GM23338 (cell line): ENCODE results near the gene NRF1.

ENCODE experiments used
- CREB1 ChIP-seq: fragments of 250-450 bp; sonication (Bioruptor Pico); IDR thresholded peaks from 2 replicates; pipeline ENCODE4 v1.5.0; 2020; ENCODE audit warnings: low read depth, mild to moderate bottlenecking, moderate library complexity
- CTCF ChIP-seq, 2 experiments: fragments of 200-600 bp in 1 of 2; sonication (generic) in 1 of 2; conservative IDR thresholded peaks; 2 replicates each; pipeline versions ENCODE4 v1.5.1 to v1.6.1; 2016 to 2017; ENCODE audit warnings: antibody characterized with exemption in 2 of 2, low read depth in 2 of 2, mild to moderate bottlenecking in 2 of 2, moderate library complexity in 1 of 2
- ETS1 ChIP-seq: IDR thresholded peaks from 2 replicates; pipeline ENCODE4 v1.6.1; 2016; ENCODE audit warnings: antibody characterized with exemption
- EZH2 ChIP-seq: fragments of 200-600 bp; sonication (generic); IDR thresholded peaks from one replicate; pipeline ENCODE4 v1.8.0; 2017; ENCODE audit warnings: antibody characterized with exemption, mild to moderate bottlenecking, low read depth; ENCODE audit not compliant: unreplicated experiment
- EZH2phosphoT487 ChIP-seq: fragments of 200-600 bp; sonication (generic); IDR thresholded peaks from one replicate; pipeline ENCODE4 v1.8.1; 2018; ENCODE audit warnings: antibody characterized with exemption; ENCODE audit not compliant: unreplicated experiment
- JUNB ChIP-seq: IDR thresholded peaks from one replicate; pipeline ENCODE4 v1.6.1; 2016; ENCODE audit warnings: antibody characterized with exemption; ENCODE audit not compliant: unreplicated experiment
- NANOG ChIP-seq: IDR thresholded peaks from 2 replicates; pipeline ENCODE4 v1.6.1; 2016; ENCODE audit warnings: antibody characterized with exemption, borderline replicate concordance
- POLR2AphosphoS5 ChIP-seq: IDR thresholded peaks from 2 replicates; pipeline ENCODE4 v1.6.1; 2016; ENCODE audit warnings: antibody characterized with exemption, low read depth
- STAT1 ChIP-seq: IDR thresholded peaks from one replicate; pipeline ENCODE4 v1.6.1; 2016; ENCODE audit warnings: antibody characterized with exemption; ENCODE audit not compliant: unreplicated experiment
- ZNF114 ChIP-seq: fragments of 250-450 bp; sonication (Bioruptor Pico); IDR thresholded peaks from 2 replicates; pipeline ENCODE4 v1.5.0; 2020; ENCODE audit warnings: mild to moderate bottlenecking, moderate library complexity
- ZNF331 ChIP-seq: fragments of 250-450 bp; sonication (Bioruptor Pico); IDR thresholded peaks from 2 replicates; pipeline ENCODE4 v1.5.0; 2020; ENCODE audit warnings: low read depth, mild to moderate bottlenecking, moderate library complexity
- ZNF462 ChIP-seq: fragments of 250-450 bp; sonication (Bioruptor Pico); IDR thresholded peaks from 2 replicates; pipeline ENCODE4 v1.5.0; 2020; ENCODE audit warnings: mild to moderate bottlenecking, moderate library complexity
- TF ChIP-seq, protein P1 (sequence below): IDR thresholded peaks from one replicate; pipeline ENCODE4 v1.6.1; 2018; ENCODE audit warnings: antibody characterized with exemption; ENCODE audit not compliant: unreplicated experiment

- TF ChIP-seq CTCF (conservative IDR thresholded peaks at IDR 0.05; ENCODE audit: low read depth in 2 of 2): no peak
- no peak for TF ChIP-seq ETS1
- TF ChIP-seq EZH2: no peak
- TF ChIP-seq, protein P1, sequence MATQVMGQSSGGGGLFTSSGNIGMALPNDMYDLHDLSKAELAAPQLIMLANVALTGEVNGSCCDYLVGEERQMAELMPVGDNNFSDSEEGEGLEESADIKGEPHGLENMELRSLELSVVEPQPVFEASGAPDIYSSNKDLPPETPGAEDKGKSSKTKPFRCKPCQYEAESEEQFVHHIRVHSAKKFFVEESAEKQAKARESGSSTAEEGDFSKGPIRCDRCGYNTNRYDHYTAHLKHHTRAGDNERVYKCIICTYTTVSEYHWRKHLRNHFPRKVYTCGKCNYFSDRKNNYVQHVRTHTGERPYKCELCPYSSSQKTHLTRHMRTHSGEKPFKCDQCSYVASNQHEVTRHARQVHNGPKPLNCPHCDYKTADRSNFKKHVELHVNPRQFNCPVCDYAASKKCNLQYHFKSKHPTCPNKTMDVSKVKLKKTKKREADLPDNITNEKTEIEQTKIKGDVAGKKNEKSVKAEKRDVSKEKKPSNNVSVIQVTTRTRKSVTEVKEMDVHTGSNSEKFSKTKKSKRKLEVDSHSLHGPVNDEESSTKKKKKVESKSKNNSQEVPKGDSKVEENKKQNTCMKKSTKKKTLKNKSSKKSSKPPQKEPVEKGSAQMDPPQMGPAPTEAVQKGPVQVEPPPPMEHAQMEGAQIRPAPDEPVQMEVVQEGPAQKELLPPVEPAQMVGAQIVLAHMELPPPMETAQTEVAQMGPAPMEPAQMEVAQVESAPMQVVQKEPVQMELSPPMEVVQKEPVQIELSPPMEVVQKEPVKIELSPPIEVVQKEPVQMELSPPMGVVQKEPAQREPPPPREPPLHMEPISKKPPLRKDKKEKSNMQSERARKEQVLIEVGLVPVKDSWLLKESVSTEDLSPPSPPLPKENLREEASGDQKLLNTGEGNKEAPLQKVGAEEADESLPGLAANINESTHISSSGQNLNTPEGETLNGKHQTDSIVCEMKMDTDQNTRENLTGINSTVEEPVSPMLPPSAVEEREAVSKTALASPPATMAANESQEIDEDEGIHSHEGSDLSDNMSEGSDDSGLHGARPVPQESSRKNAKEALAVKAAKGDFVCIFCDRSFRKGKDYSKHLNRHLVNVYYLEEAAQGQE: no peak
- TF ChIP-seq POLR2AphosphoS5: no peak
- no peak for TF ChIP-seq CREB1 (CRISPR knock-in tag)
- no peak for TF ChIP-seq ZNF114
- TF ChIP-seq ZNF331: no peak
- TF ChIP-seq JUNB: no peak
- no peak for TF ChIP-seq EZH2phosphoT487
- no peak for TF ChIP-seq ZNF462 (CRISPR knock-in tag)
- TF ChIP-seq NANOG: no peak
- no peak for TF ChIP-seq STAT1
Measured at GRCh38 chr7:129671266-129671665, 59.7 kb downstream of the NRF1 start.
